K562 (cell line): ENCODE measurements around the gene ACKR2. TPM values are rescaled to one million over a fixed set of nuclear protein-coding genes. Genes with fewer than 3 reads are reported as not detected.

Experiments
- BCL6 ChIP-seq: fragments of 250-450 bp; sonication (Bioruptor Pico); IDR thresholded peaks from 2 replicates; pipeline ENCODE4 v1.4.0; 2020
- BRCA1 ChIP-seq, 2 experiments: fragments of 450-650 bp in 1 of 2; sonication (generic) in 1 of 2; formaldehyde crosslinking in 1 of 2; IDR thresholded peaks; 2 replicates each; pipeline versions ENCODE4 v1.5.0 to v1.6.1; 2017 to 2020; ENCODE audit warnings: mild to moderate bottlenecking in 1 of 2, missing genetic modification reagents in 1 of 2
- BRD9 ChIP-seq: fragments of 450-650 bp; IDR thresholded peaks from 2 replicates; pipeline ENCODE4 v1.6.1; 2018; ENCODE audit warnings: low read depth; ENCODE audit not compliant: partially characterized antibody
- CBFA2T3 ChIP-seq: fragments of 450-650 bp; IDR thresholded peaks from 2 replicates; pipeline ENCODE4 v1.6.1; 2017
- CCNT2 ChIP-seq: IDR thresholded peaks from 2 replicates; pipeline ENCODE4 v1.6.1; 2011; ENCODE audit warnings: borderline replicate concordance, low read depth, mild to moderate bottlenecking, moderate library complexity, mixed read lengths, low read length; ENCODE audit not compliant: insufficient read length; ENCODE audit errors: extremely low read depth
- ELF1 ChIP-seq: fragments of 200-800 bp; sonication (Bioruptor generic); IDR thresholded peaks from 2 replicates; pipeline ENCODE4 v1.6.1; 2016; ENCODE audit warnings: missing genetic modification characterization, missing compliant biosample characterization
- EP400 ChIP-seq: fragments of 450-650 bp; IDR thresholded peaks from 2 replicates; pipeline ENCODE4 v1.6.1; 2017; ENCODE audit warnings: antibody characterized with exemption, mild to moderate bottlenecking, moderate library complexity
- GATA2 ChIP-seq: sonication (generic); formaldehyde crosslinking; IDR thresholded peaks from 2 replicates; pipeline ENCODE4 v1.4.0; 2020; ENCODE audit warnings: mild to moderate bottlenecking, missing genetic modification reagents
- HDAC1 ChIP-seq, 2 experiments: fragments of 450-650 bp; IDR thresholded peaks; 2 replicates each; pipeline ENCODE4 v1.6.1; 2016 to 2017; ENCODE audit warnings: inconsistent platforms in 1 of 2, mild to moderate bottlenecking in 1 of 2, moderate library complexity in 1 of 2
- HDAC3 ChIP-seq: fragments of 450-650 bp; IDR thresholded peaks from 2 replicates; pipeline ENCODE4 v1.6.1; 2018; ENCODE audit warnings: borderline replicate concordance, mild to moderate bottlenecking, moderate library complexity; ENCODE audit not compliant: partially characterized antibody
- HLTF ChIP-seq: fragments of 450-650 bp; IDR thresholded peaks from 2 replicates; pipeline ENCODE4 v1.6.1; 2016
- LEF1 ChIP-seq: fragments of 450-650 bp; IDR thresholded peaks from 2 replicates; pipeline ENCODE4 v1.6.1; 2016; ENCODE audit warnings: mild to moderate bottlenecking
- MCM7 ChIP-seq, 2 experiments: fragments of 450-650 bp; IDR thresholded peaks; 2 replicates each; pipeline ENCODE4 v1.6.1; 2016 to 2018
- NCOA4 ChIP-seq: fragments of 450-650 bp; IDR thresholded peaks from 2 replicates; pipeline ENCODE4 v1.6.1; 2018; ENCODE audit warnings: mild to moderate bottlenecking; ENCODE audit not compliant: partially characterized antibody
- SAFB ChIP-seq: fragments of 200-400 bp; formaldehyde crosslinking; IDR thresholded peaks from 2 replicates; pipeline ENCODE4 v1.6.1; 2017; ENCODE audit warnings: low read depth, low read length, borderline replicate concordance
- SMARCC2 ChIP-seq: fragments of 450-650 bp; IDR thresholded peaks from 2 replicates; pipeline ENCODE4 v1.6.1; 2017; ENCODE audit warnings: antibody characterized with exemption, moderate library complexity, mild to moderate bottlenecking, low read depth
- TEAD1 ChIP-seq, 2 experiments: fragments of 450-650 bp in 1 of 2; sonication (generic) in 1 of 2; formaldehyde crosslinking; IDR thresholded peaks; 2 replicates each; pipeline versions ENCODE4 v1.4.0 to v1.8.0; 2020 to 2022; ENCODE audit warnings: mild to moderate bottlenecking in 2 of 2, missing genetic modification reagents in 1 of 2
- ZNF12 ChIP-seq: sonication (generic); formaldehyde crosslinking; IDR thresholded peaks from 2 replicates; pipeline ENCODE4 v1.4.0; 2020; ENCODE audit warnings: mild to moderate bottlenecking, missing genetic modification reagents
- ZNF175 ChIP-seq: fragments of 200-800 bp; sonication (Bioruptor generic); IDR thresholded peaks from 2 replicates; pipeline ENCODE4 v1.6.1; 2016; ENCODE audit warnings: low read depth, mild to moderate bottlenecking, missing genetic modification characterization, missing compliant biosample characterization
- ZNF766 ChIP-seq: fragments of 200-800 bp; sonication (Bioruptor generic); conservative IDR thresholded peaks from 2 replicates; pipeline ENCODE4 v1.6.1; 2016; ENCODE audit warnings: missing genetic modification characterization, missing compliant biosample characterization
- polyA plus RNA-seq, 8 experiments: library from polyadenylated mRNA; depleted of rRNA in 4 of 8; stranded (reverse) in 5 of 8; unstranded in 3 of 8; fragments of >200 nt; fragmentation: Nextera tagmentation in 2 of 8; fragmentation: Illumina TruSeq in 1 of 8; extraction: Ambion mirVana in 2 of 8; extraction: Trizol in 1 of 8; gene quantifications; 2 replicates each; pipeline versions ENCODE4 v1.2.1 to v1.2.3, GENCODE V29; 2011 to 2014; ENCODE audit warnings: inconsistent platforms in 1 of 8, missing spikeins in 1 of 8
- total RNA-seq, 7 experiments: library from RNA; depleted of rRNA in 6 of 7; stranded (reverse); fragments of >200 nt in 6 of 7; fragmentation: Illumina TruSeq in 2 of 7; extraction: Trizol in 2 of 7; gene quantifications; 2 replicates each; pipeline versions ENCODE4 v1.2.1 to v1.2.3, GENCODE V29; 2011 to 2021; ENCODE audit warnings: low replicate concordance in 1 of 7
- TF ChIP-seq, protein P1 (sequence below): fragments of 450-650 bp; IDR thresholded peaks from 2 replicates; pipeline ENCODE4 v1.6.1; 2016; ENCODE audit warnings: borderline replicate concordance
- TF ChIP-seq, protein P2 (sequence below): sonication (generic); formaldehyde crosslinking; IDR thresholded peaks from 2 replicates; pipeline ENCODE4 v1.8.1; 2023; ENCODE audit warnings: mild to moderate bottlenecking, missing genetic modification reagents
- TF ChIP-seq, protein P3 (sequence below): fragments of 450-650 bp; IDR thresholded peaks from 2 replicates; pipeline ENCODE4 v1.6.1; 2016; ENCODE audit warnings: antibody characterized with exemption

ACKR2 gene
- total and polyA plus RNA-seq, 9 of the 15 experiments (the other 6 are each of a cell fraction or from before 2014, with no cell fraction given) = 0.03 to 0.69 (median 0.25) TPM; not detected in 1

DNA sequence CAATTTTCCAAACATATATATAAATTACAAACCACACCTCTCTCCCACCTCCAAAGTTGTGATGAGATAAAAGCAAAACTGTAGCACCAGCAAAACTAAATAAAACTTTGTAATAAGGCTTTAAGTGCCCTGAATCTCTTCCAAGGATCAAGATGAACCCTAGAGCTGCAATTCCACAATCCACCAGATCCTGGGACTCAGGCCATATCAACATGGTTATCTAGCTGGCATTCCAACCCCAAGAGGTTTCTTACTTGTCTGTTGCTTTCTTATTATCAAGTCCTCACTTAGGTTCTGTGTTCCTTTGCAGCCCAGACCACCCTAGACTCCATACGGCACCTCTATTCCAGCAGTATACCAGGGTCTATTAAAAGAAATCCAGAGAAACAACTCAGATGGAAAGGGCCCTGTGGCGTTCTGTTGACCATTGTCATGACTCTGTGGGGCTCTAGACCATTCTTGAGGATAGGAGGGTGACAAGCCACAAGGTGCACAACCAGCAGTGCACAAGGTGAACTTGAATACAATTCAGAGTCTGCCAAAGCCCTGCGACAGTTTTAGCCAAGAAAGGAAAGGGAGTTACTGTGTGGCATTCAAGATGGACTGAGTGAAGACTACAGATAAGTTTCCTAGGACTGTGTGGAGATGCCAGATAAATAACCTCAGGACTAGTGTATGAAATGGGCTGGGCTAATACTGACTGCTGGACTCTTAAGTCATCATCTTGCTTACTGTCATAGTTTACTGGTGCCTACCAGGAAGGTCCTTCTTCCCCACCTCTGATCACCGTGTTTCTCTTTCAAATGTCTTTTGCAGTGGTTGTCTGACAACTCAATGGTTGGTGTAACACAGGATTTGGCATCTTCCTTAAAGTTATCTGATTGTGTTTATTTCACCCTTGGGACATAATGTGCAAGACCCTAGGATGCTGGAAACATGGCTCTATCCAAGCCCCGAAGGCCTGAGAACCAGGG lies 27.2 kb downstream of the ACKR2 start (continued):
- TF ChIP-seq EP400 (no peak), MCM7 (IDR thresholded peaks at IDR 0.05) (no peak), HLTF (0 out of 2 replicates have a peak, but pooled peaks have one; percentile 25), ZNF175 (CRISPR knock-in tag) (peak; percentile 64; the same call in 1 of the 2 replicates), SAFB (no peak), ZNF12 (peak; percentile 75; the same call in 1 of the 2 replicates), CBFA2T3 (peak; percentile 98), BRD9 (no peak), ZNF766 (peak; percentile 80), SMARCC2 (peak; percentile 85), BCL6 (CRISPR knock-in tag) (no peak), ELF1 (tag) (no peak), HDAC1 (IDR thresholded peaks at IDR 0.05) (peak in 1 of 2 experiments; percentile 74; a peak in 2 of 4 replicates), CCNT2 (peak; percentile 97), LEF1 (peak; percentile 79), BRCA1 (IDR thresholded peaks at IDR 0.05) (no peak), BRCA1 (CRISPR knock-in tag; IDR thresholded peaks at IDR 0.05) (no peak), HDAC3 (peak; percentile 85), GATA2 (CRISPR knock-in tag) (peak; percentile 94), NCOA4 (peak; percentile 45), TEAD1 (CRISPR knock-in tag; IDR thresholded peaks at IDR 0.05) (peak in 1 of 2 experiments; percentile 87; a peak in 2 of 4 replicates)
- TF ChIP-seq, protein P1, sequence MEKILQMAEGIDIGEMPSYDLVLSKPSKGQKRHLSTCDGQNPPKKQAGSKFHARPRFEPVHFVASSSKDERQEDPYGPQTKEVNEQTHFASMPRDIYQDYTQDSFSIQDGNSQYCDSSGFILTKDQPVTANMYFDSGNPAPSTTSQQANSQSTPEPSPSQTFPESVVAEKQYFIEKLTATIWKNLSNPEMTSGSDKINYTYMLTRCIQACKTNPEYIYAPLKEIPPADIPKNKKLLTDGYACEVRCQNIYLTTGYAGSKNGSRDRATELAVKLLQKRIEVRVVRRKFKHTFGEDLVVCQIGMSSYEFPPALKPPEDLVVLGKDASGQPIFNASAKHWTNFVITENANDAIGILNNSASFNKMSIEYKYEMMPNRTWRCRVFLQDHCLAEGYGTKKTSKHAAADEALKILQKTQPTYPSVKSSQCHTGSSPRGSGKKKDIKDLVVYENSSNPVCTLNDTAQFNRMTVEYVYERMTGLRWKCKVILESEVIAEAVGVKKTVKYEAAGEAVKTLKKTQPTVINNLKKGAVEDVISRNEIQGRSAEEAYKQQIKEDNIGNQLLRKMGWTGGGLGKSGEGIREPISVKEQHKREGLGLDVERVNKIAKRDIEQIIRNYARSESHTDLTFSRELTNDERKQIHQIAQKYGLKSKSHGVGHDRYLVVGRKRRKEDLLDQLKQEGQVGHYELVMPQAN = no peak
- TF ChIP-seq, protein P2, sequence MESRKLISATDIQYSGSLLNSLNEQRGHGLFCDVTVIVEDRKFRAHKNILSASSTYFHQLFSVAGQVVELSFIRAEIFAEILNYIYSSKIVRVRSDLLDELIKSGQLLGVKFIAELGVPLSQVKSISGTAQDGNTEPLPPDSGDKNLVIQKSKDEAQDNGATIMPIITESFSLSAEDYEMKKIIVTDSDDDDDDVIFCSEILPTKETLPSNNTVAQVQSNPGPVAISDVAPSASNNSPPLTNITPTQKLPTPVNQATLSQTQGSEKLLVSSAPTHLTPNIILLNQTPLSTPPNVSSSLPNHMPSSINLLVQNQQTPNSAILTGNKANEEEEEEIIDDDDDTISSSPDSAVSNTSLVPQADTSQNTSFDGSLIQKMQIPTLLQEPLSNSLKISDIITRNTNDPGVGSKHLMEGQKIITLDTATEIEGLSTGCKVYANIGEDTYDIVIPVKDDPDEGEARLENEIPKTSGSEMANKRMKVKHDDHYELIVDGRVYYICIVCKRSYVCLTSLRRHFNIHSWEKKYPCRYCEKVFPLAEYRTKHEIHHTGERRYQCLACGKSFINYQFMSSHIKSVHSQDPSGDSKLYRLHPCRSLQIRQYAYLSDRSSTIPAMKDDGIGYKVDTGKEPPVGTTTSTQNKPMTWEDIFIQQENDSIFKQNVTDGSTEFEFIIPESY = 0 out of 2 replicates have a peak, but pooled peaks have one; percentile 37
- TF ChIP-seq, protein P3, sequence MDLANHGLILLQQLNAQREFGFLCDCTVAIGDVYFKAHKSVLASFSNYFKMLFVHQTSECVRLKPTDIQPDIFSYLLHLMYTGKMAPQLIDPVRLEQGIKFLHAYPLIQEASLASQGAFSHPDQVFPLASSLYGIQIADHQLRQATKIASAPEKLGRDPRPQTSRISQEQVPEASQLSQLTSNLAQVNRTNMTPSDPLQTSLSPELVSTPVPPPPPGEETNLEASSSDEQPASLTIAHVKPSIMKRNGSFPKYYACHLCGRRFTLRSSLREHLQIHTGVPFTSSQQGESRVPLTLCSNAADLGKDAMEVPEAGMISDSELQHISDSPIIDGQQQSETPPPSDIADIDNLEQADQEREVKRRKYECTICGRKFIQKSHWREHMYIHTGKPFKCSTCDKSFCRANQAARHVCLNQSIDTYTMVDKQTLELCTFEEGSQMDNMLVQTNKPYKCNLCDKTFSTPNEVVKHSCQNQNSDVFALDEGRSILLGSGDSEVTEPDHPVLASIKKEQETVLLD = peak; percentile 31; the same call in 1 of the 2 replicates
